SK-N-MC (cell line): ENCODE measurements around the gene TNIP1.

Experiments used
- EZH2 ChIP-seq: fragments of 200-600 bp; sonication (generic); IDR thresholded peaks from one replicate; pipeline ENCODE4 v1.6.1; 2017; ENCODE audit warnings: antibody characterized with exemption
- POLR2AphosphoS5 ChIP-seq: IDR thresholded peaks from 2 replicates; pipeline ENCODE4 v1.6.1; 2012; ENCODE audit warnings: mild to moderate bottlenecking, low read depth, low read length, borderline replicate concordance

DNA sequence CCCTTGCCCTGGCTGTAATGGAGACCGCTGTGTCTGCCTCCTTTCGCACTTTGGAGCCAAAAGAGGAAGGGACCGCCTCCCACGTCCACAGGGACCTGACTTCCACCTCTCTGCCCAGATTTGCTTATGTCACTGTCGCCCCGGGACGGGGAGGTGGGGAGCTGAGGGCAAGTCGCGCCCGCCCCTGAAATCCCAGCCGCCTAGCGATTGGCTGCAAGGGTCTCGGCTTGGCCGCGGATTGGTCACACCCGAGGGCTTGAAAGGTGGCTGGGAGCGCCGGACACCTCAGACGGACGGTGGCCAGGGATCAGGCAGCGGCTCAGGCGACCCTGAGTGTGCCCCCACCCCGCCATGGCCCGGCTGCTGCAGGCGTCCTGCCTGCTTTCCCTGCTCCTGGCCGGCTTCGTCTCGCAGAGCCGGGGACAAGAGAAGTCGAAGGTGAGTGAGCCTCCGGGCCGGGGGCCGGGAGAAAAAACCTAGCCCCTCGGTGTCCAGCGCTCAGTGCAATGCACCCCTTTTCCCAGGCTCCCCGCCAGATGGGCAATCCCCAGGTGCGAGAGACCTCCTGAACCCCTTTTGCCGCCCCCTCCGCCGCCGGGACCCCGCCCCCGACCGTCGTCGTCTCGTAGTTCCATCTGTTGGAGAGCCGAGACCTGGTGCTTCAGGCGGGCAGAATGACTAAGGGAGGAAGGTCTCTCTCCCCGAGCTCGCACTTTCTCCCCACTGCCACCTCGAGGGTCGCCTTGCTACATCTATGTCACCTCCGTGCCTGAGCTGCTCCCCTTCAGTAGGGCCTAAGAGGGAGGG is 60.3 kb downstream of the TNIP1 start, which contains the start of gene GPX3:
- TF ChIP-seq EZH2 (no peak), POLR2AphosphoS5 (no peak)
